Nephron (organoid): ENCODE measurements around the gene ACYP1.

Experiments used
- H3K27ac Mint-ChIP-seq, 3 experiments: 2 replicates each; pipeline ENCODE4 v1.8.0; 2020; ENCODE audit warnings: mixed read lengths in 3 of 3, mild to moderate bottlenecking in 2 of 3, moderate library complexity in 1 of 3
- H3K27me3 Mint-ChIP-seq: 2 replicates; pipeline ENCODE4 v1.8.0; 2021; ENCODE audit warnings: low read depth, mild to moderate bottlenecking, moderate library complexity, mixed read lengths
- H3K36me3 Mint-ChIP-seq: 2 replicates; pipeline ENCODE4 v1.8.0; 2020; ENCODE audit warnings: low read depth, mixed read lengths
- H3K4me1 Mint-ChIP-seq: 2 replicates; pipeline ENCODE4 v1.8.0; 2020; ENCODE audit warnings: mixed read lengths
- H3K4me3 Mint-ChIP-seq, 3 experiments: 2 replicates each; pipeline ENCODE4 v1.8.0; 2020; ENCODE audit warnings: mild to moderate bottlenecking in 3 of 3, mixed read lengths in 3 of 3, moderate library complexity in 2 of 3
- H3K9me3 Mint-ChIP-seq: 2 replicates; pipeline ENCODE4 v1.8.0; 2020; ENCODE audit warnings: mixed read lengths
- TF ChIP-seq, protein P1 (sequence below), 3 experiments: fragments of 200-600 bp; sonication (generic); IDR thresholded peaks; one replicate each; pipeline ENCODE4 v1.5.0; 2021; ENCODE audit warnings: antibody characterized with exemption in 3 of 3; ENCODE audit not compliant: unreplicated experiment in 3 of 3

The ACYP1 gene

DNA sequence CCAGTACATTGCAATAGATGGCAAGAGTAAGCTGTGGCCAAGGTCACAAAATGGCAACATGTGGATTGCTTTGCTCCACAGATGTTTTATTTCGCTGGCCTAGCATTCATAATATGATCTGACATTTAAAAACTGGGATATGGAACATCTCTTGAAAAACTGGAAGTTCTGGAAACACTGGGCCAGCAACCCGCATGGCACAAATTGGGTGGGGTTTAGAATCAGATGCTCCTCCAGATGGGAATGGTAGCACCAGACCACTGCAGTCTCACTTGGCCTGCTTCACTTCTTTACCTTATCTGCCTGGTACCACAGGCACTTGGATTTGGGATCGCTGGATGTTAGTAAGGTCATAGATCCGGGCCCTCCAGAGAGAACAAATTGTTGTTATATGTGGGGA, 15.7 kb upstream of the ACYP1 start:
- TF ChIP-seq, protein P1, sequence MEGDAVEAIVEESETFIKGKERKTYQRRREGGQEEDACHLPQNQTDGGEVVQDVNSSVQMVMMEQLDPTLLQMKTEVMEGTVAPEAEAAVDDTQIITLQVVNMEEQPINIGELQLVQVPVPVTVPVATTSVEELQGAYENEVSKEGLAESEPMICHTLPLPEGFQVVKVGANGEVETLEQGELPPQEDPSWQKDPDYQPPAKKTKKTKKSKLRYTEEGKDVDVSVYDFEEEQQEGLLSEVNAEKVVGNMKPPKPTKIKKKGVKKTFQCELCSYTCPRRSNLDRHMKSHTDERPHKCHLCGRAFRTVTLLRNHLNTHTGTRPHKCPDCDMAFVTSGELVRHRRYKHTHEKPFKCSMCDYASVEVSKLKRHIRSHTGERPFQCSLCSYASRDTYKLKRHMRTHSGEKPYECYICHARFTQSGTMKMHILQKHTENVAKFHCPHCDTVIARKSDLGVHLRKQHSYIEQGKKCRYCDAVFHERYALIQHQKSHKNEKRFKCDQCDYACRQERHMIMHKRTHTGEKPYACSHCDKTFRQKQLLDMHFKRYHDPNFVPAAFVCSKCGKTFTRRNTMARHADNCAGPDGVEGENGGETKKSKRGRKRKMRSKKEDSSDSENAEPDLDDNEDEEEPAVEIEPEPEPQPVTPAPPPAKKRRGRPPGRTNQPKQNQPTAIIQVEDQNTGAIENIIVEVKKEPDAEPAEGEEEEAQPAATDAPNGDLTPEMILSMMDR (IDR thresholded peaks at IDR 0.05; ENCODE audit: unreplicated experiment in 3 of 3), result no peak
- Mint-ChIP-seq H3K27ac (peak overlapping the region; percentile 19 to 29 (median 22)), H3K9me3 (no peaks in the 10 kb centered on the region)

DNA sequence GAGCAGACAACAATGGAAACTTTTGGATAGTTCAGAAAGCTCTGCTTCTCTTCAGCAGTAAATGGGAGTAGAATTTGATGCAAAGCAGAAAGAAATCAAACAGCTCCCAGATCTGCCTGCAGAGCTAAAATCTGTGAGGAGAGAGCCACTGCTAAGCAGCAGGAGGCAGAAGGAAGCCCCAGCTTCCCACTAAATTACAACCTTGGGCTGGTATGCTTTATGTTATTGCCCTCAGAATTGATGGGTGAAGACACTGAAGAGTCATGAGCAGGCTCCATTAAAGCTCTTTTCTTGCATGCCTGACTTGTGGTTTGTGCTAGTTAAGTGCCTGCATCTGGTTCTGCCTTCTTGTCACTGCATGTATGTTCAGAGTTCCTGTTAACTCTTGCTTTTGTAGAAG, 14.0 kb upstream of the ACYP1 start:
- no peaks in the 10 kb centered on the region for H3K27me3 Mint-ChIP-seq
- no peaks in the 10 kb centered on the region for H3K9me3 Mint-ChIP-seq
- H3K4me1 Mint-ChIP-seq, result peaks cover 15% of the 10 kb centered on the region
- H3K36me3 Mint-ChIP-seq, result peaks cover 12% of the 10 kb centered on the region
- no peak overlapping the region for H3K4me3 Mint-ChIP-seq
- H3K27ac Mint-ChIP-seq, result no peak overlapping the region
- TF ChIP-seq, protein P1 (IDR thresholded peaks at IDR 0.05; ENCODE audit: unreplicated experiment in 3 of 3), result no peak

More for the DNA sequence above, 15.7 kb upstream of the ACYP1 start:
- Mint-ChIP-seq H3K36me3 (peaks cover 27% of the 10 kb centered on the region), H3K4me3 (no peak overlapping the region), H3K27me3 (no peaks in the 10 kb centered on the region), H3K4me1 (peaks cover 19% of the 10 kb centered on the region)

DNA sequence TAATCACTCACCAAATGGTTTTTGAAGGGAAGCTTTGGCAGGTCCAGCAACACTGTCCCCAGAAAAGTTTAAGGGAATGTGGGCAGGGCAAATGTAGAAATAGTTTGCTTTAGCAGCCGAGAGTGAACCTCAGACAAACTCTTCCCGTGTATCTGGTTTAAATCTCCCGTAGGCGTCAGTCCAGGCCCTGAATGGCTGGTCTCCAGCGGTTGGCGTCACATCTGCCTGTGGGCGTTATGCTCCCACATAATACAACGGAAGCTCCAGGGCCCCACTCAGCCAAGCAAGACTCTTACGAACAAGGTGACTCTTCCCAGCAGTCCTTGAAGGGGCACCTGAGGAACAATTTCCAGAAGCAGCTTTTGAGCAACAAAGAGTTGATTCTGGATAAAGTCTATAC, 6.6 kb upstream of the ACYP1 start:
- TF ChIP-seq, protein P1 (IDR thresholded peaks at IDR 0.05; ENCODE audit: unreplicated experiment in 3 of 3), result no peak
- Mint-ChIP-seq H3K4me3 (peak overlapping the region in 1 of 3 experiments; percentile 90), H3K27me3 (no peaks in the 10 kb centered on the region), H3K36me3 (no peaks in the 10 kb centered on the region), H3K4me1 (peaks cover 5% of the 10 kb centered on the region), H3K27ac (peak overlapping the region in 1 of 3 experiments; percentile 40), H3K9me3 (no peaks in the 10 kb centered on the region)

DNA sequence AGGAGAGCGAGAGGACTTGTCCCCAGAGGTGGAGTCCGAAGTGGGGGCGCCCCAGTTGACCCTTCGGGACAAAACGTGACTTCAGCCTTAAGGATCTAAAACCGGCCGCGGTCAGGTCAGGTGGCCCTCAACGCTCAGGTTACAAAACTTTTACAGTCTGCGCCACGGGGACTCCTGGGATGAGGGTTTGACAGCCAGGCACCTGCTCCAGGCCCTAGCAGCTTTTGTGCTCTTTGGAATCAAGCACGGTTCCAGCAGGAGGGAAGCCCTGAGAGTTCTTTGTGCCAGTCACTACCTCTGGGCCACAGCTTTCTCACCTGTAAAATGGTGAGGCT, 6.0 kb upstream of the ACYP1 start:
- Mint-ChIP-seq H3K4me3 (peak overlapping the region in 1 of 3 experiments; percentile 90), H3K27ac (peak overlapping the region in 1 of 3 experiments; percentile 89), H3K36me3 (no peaks in the 10 kb centered on the region), H3K4me1 (peaks cover 5% of the 10 kb centered on the region), H3K27me3 (no peaks in the 10 kb centered on the region), H3K9me3 (no peaks in the 10 kb centered on the region)
- TF ChIP-seq, protein P1 (IDR thresholded peaks at IDR 0.05; ENCODE audit: unreplicated experiment in 3 of 3), result no peak

DNA sequence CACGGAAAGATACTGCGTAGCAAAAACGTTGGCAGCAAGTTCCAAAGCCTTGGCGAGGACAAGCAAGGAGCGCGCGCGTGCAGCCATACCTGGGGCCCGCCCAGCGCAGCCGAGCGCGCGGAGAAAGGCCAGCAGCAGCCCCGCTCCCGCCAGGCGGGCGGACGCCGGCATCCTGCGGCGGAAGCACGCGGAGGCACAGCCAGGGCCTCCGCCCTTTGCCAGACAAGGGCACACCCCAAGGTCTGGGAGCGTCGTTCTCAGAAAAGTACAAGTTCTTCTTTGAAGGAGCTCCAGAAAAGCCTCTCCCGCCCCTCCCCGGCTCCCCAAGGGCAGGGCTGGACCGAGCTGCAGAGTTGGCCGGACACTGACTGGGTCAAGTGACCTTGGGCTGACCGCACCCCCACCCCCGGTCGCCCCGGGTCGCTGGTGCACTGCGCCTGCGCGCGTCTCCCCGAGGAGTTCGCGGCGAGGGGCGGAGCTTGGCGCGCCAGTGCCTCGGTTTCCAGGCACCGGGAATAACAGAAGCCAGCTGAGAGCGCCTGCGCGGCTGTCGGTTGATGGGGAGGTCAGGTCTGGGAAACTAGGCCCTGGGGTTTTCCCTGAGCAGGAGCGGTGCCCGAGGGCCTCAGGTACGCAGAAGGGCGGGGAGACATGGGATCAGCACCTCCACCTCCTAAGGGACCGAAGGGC, 5.4 kb upstream of the ACYP1 start, which contains the start of gene ZC2HC1C:
ZC2HC1C (plus strand) TSS at position 521 of the 690 bp plus-strand sequence. CDS start 933 bp downstream, outside the sequence.
- H3K4me1 Mint-ChIP-seq, result peaks cover 5% of the 10 kb centered on the region
- TF ChIP-seq, protein P1 (IDR thresholded peaks at IDR 0.05; ENCODE audit: unreplicated experiment in 3 of 3), result no peak

More for the DNA sequence above, 5.4 kb upstream of the ACYP1 start, which contains the start of gene ZC2HC1C:
- Mint-ChIP-seq H3K36me3 (no peaks in the 10 kb centered on the region), H3K4me3 (peak within 1 kb of the TSS in 1 of 3 experiments; percentile 90), H3K27me3 (no peaks in the 10 kb centered on the region), H3K9me3 (no peaks in the 10 kb centered on the region), H3K27ac (peak within 1 kb of the TSS in 1 of 3 experiments; percentile 89)
